AG04449 (cell line): Measurements from ENCODE around the gene FAM83B.

ENCODE experiments used
- CTCF ChIA-PET: fragments of 350-600 bp; formaldehyde crosslinking; extraction: SDS; loops from one replicate; lab custom pipeline; 2021; ENCODE audit warnings: antibody characterized with exemption; lab: Yijun Ruan, JAX
- POLR2A ChIA-PET: fragments of 400-600, 350-600 bp; formaldehyde crosslinking; extraction: SDS; loops from one replicate; lab custom pipeline; 2020; ENCODE audit warnings: antibody characterized with exemption, inconsistent platforms; lab: Yijun Ruan, JAX
- DNase-seq: peaks from one replicate; pipeline ENCODE4 v3.0.0-alpha.2; 2010; ENCODE audit warnings: low read depth, low spot score
- H3K4me3 ChIP-seq: 2 replicates; pipeline ENCODE4 v1.5.1; 2011; ENCODE audit warnings: low read depth, mild to moderate bottlenecking, control low read depth, low read length
- TF ChIP-seq, protein P1 (sequence below): IDR thresholded peaks from one replicate; pipeline ENCODE4 v1.5.1; 2011; ENCODE audit warnings: mild to moderate bottlenecking, moderate library complexity, low read length, control low read depth, inconsistent platforms; ENCODE audit not compliant: insufficient read depth; ENCODE audit errors: missing control alignments

FAM83B gene

DNA sequence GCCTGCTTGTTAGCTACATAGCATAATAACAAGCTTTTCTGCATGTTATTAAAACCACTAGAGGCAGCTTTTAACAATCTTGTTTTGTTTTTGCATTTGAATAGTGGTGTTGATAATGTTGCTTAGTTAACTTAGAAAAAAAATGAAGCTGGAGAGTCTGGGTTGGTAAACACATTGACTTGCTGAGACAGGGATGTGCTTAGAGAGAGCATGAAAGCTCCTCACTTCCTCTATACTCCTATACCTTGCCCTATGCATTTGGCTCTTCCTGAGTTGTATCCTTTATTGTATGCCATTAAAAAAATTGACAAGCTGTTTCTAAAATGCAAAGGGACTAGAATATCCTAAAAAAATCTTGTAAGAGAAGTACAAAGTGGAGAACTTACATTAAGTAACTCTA is 13.6 kb downstream of the FAM83B start:
- TF ChIP-seq, protein P1, sequence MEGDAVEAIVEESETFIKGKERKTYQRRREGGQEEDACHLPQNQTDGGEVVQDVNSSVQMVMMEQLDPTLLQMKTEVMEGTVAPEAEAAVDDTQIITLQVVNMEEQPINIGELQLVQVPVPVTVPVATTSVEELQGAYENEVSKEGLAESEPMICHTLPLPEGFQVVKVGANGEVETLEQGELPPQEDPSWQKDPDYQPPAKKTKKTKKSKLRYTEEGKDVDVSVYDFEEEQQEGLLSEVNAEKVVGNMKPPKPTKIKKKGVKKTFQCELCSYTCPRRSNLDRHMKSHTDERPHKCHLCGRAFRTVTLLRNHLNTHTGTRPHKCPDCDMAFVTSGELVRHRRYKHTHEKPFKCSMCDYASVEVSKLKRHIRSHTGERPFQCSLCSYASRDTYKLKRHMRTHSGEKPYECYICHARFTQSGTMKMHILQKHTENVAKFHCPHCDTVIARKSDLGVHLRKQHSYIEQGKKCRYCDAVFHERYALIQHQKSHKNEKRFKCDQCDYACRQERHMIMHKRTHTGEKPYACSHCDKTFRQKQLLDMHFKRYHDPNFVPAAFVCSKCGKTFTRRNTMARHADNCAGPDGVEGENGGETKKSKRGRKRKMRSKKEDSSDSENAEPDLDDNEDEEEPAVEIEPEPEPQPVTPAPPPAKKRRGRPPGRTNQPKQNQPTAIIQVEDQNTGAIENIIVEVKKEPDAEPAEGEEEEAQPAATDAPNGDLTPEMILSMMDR, result no peak
- ChIA-PET CTCF (interaction anchor here (1.3 kb wide), 1 partner anchor 12 kb away, joined by 3 read pairs; no protein-coding TSS in a partner anchor), POLR2A (no interaction called here)
- no peak for DNase-seq
- H3K4me3 ChIP-seq, result no peak overlapping the region

DNA sequence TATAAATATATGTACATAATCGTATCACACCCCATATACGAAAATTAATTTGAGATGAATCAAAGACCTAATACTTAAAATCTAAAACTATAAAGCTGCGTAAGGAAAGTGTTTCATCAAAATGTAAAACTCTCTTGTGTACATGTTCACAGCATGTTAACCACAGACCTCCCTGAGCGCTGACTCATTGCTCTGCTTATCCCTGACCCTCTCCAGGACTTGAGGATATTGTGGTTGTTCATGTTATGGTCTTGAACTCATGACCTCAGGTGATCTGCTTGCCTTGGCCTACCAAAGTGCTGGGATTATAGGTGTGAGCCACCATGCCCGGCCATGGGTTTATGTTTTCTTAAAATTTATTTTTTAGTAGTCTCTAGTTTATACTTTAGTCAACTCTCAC is 14.2 kb downstream of the FAM83B start:
- DNase-seq, result no peak
- TF ChIP-seq, protein P1, result no peak
- H3K4me3 ChIP-seq, result no peak overlapping the region
- ChIA-PET POLR2A (no interaction called here), CTCF (no interaction called here)

DNA sequence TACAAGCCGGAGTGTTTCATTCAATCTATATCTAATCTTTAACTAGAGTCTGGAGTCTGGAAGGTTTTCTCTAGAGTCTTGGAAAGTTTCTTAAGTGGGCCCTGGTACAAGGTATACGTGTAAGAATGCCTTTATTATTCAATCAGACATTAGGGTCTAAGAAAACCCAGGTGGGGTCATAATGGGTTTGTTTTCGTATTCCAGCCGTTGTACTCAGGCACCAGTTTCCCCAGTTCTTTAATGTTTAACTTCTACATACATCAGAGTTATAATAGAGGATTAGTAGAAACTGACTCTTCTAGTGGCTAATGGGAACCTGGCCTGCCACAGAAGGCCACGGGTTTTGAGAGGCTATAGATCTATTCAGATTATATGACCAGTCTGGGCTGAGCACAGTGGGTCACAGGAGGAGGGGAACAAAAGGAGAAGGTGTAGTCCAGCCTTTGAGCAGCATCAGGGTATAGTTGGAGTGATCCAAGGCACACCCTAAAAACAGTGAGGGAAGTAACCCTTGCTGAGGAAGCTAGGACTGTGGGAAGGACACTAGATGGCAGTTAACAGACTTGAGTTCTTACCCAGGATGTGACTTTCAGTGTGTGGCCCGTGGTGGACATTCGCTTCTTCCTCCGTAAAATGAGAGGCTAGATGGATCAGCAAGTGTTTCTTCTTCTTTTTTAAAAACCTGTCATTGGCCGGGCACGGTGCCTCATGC is 15.5 kb downstream of the FAM83B start:
- TF ChIP-seq, protein P1, result no peak
- no peak overlapping the region for H3K4me3 ChIP-seq
- CTCF ChIA-PET, result no interaction called here
- DNase-seq, result no peak
- POLR2A ChIA-PET, result no interaction called here

DNA sequence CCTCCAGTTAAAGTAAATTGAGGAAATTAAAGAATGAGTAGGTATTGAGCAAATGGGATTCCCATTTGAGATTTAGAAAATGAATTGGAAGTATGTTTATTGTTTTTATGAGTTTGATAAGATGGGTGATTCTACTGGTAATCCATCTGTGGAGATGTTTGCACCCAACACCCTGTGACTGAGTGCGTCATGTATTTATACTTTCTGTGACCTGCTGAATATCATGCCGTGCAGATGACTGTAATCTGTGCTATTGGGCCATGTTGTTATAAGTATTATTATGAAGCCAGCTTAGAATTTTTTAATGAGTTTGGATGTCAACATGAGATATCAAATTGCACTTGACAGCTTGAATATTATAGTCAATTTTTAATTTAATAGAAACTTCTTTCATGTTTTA is 17.7 kb downstream of the FAM83B start:
- TF ChIP-seq, protein P1, result no peak
- POLR2A ChIA-PET, result no interaction called here
- CTCF ChIA-PET, result no interaction called here

DNA sequence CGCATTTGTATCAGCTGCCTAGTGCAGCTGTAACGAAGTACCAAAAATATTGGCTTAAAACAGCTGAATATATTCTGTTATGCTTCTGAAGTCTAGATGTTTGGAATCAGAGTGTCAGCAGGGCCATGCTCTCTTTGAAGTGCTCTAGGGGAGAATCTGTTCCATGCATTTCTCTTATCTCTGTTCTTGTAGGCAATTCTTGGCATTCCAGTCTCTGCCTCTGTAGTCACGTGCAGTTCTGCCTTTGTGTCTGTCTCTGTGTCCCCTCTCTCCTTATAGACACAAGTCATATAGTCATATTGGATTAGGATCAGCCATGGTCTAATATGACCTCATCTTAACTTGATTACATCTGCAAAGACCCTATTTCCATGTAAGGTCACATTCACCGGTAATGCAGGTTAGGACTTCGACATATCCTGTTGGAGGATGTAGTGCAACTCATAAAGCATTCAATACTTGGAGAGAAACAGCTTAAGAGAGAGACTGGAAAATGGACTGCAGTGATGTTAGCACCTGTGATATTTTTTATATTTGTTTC is 18.6 kb downstream of the FAM83B start:
- no peak overlapping the region for H3K4me3 ChIP-seq
- ChIA-PET CTCF (no interaction called here), POLR2A (no interaction called here)
- TF ChIP-seq, protein P1, result no peak
- no peak for DNase-seq

More for the DNA sequence above, 17.7 kb downstream of the FAM83B start:
- H3K4me3 ChIP-seq, result no peak overlapping the region
- no peak for DNase-seq

DNA sequence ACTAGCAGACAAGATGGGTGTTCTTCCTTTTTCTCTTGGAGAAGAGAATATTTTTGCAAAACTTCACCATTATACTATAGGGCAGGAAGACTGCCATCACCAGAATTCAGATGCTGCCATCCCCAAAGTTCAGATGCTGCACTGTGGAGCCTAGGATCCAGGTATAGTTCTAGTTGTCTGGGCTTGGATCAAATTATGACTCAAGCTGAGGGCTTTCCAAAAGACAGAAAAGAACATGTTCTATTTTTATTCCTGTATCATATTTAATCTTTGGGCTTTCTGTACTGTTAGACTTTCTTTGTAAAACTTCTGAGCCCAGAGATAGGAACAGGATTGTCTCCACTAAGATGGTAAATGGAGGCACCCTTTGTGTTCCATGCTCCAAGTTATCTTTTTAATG is 22.0 kb downstream of the FAM83B start:
- DNase-seq, result no peak
- ChIA-PET CTCF (interaction anchor here (1.4 kb wide), 1 partner anchor 9 kb away, joined by 3 read pairs; no protein-coding TSS in a partner anchor), POLR2A (no interaction called here)
- TF ChIP-seq, protein P1, result no peak
- H3K4me3 ChIP-seq, result no peak overlapping the region
